ENCODE data around the gene USP6NL. TPM values are rescaled to one million over a fixed set of nuclear protein-coding genes. Genes with fewer than 3 reads are reported as not detected.

USP6NL gene
- total RNA-seq, 2 experiments from 2014 or later, result 2.3 to 2.5 TPM

DNA sequence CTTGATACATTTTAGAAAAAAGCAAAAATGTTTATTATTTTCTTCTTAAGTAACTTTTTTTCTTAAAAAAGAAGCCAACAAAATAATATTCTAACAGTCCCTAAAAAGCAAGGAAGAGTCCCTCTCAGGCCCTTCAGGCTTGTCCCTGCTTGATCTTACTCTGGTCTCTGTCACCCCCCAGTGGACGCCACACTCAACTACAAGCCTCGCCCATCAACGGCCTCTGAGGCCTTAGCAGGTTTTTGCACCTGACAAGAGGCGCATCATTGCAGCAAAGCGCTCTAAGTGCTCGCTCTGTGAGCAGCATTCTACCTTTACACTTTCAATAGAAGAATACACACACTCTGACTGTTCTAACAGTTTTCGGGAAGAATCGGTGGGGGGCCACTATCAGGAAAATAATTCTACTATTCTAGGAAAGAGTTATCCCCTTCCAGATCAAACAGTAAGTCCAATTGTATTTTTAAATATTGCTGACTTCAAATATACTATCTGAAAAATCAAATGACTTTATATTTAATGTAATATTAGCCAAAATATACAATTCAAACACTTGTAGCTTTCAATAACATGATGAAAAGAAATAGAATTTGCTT, 139.2 kb downstream of the USP6NL start:
- TF ChIP-seq CTCF (IDR thresholded peaks at IDR 0.05), result peak; percentile 98
- no peaks in the 10 kb centered on the region for H3K36me3 Mint-ChIP-seq (ENCODE audit: low read depth)
- no peak overlapping the region for H3K4me3 Mint-ChIP-seq
- ChIA-PET CTCF (interaction anchor here (0.7 to 1.4 kb wide), 6 partner anchors 11 to 89 kb away, joined by 3 to 5 read pairs (median 3); no protein-coding TSS in a partner anchor), POLR2A (no interaction called here)
- H3K27ac Mint-ChIP-seq, result no peak overlapping the region
- H3K9me3 Mint-ChIP-seq, result no peaks in the 10 kb centered on the region
- intact Hi-C loops (cut with micrococcal nuclease), result loop anchor here (5.0 kb wide), 1 partner anchor 360 kb away; no protein-coding TSS in a partner anchor
- ATAC-seq (peak; percentile 99), DNase-seq (peak; percentile 80)
- no peaks in the 10 kb centered on the region for H3K27me3 Mint-ChIP-seq
- no peaks in the 10 kb centered on the region for H3K4me1 Mint-ChIP-seq (ENCODE audit: low read depth)

- ATAC-seq, result no peak
- no peaks in the 10 kb centered on the region for H3K9me3 Mint-ChIP-seq
- no peak overlapping the region for H3K4me3 Mint-ChIP-seq
- no peaks in the 10 kb centered on the region for H3K27me3 Mint-ChIP-seq
- H3K36me3 Mint-ChIP-seq (ENCODE audit: low read depth), result no peaks in the 10 kb centered on the region
- H3K27ac Mint-ChIP-seq, result no peak overlapping the region
- CTCF ChIA-PET, result no interaction called here
- POLR2A ChIA-PET, result no interaction called here
- no peak for TF ChIP-seq CTCF (IDR thresholded peaks at IDR 0.05)
- intact Hi-C loops (cut with micrococcal nuclease), result loop anchor here (5.0 kb wide), 1 partner anchor 357 kb away; no protein-coding TSS in a partner anchor
- DNase-seq, result no peak
- H3K4me1 Mint-ChIP-seq (ENCODE audit: low read depth), result no peaks in the 10 kb centered on the region
Observed at GRCh38 chr10:11469575-11470391, 141.7 kb downstream of the USP6NL start.

DNA sequence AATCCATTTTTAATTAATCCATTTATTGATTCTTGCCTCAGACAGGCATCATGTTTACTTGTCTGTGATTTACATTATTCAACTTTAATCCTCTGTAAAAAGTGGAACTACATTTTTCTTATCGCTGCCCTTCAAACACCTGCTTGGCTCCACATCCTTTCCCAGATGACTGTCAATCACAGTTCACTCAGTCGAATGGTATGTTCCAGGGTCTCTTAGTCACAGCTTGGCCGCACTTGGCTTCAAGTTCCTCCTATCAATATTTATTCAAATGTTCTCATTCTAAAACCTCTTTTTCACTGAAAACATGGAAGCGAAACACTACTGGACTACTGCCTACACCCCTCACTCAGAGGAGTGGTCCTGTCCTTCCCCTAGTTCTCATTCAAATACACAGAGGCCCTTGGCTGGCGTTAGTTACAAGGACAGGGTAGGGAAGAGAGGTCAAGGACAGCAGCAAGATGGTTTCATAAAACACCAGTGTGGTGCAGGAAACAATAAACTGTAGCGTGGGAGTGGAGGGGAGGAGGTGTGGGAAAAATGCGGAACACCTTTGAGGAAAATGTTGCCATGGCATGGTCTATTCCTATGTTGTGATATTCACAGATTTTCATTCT, 143.2 kb downstream of the USP6NL start:
- intact Hi-C loops (cut with micrococcal nuclease), result no loop called here
- Mint-ChIP-seq H3K27ac (no peak overlapping the region), H3K4me1 (ENCODE audit: low read depth) (no peaks in the 10 kb centered on the region), H3K27me3 (no peaks in the 10 kb centered on the region), H3K36me3 (ENCODE audit: low read depth) (no peaks in the 10 kb centered on the region), H3K9me3 (no peaks in the 10 kb centered on the region), H3K4me3 (no peak overlapping the region)
- no peak for DNase-seq
- ATAC-seq, result no peak
- TF ChIP-seq CTCF (IDR thresholded peaks at IDR 0.05), result no peak
- ChIA-PET CTCF (no interaction called here), POLR2A (no interaction called here)

- H3K4me1 Mint-ChIP-seq (ENCODE audit: low read depth), result no peaks in the 10 kb centered on the region
- intact Hi-C loops (cut with micrococcal nuclease), result no loop called here
- CTCF ChIA-PET, result interaction anchor here (1.3 kb wide), 1 partner anchor 195 kb away, joined by 3 read pairs; no protein-coding TSS in a partner anchor
Observed at GRCh38 chr10:11465406-11465805, 146.0 kb downstream of the USP6NL start.

More at GRCh38 chr10:11465406-11465805, 146.0 kb downstream of the USP6NL start:
- ATAC-seq (no peak), DNase-seq (no peak)
- H3K9me3 Mint-ChIP-seq, result no peaks in the 10 kb centered on the region
- no peak for TF ChIP-seq CTCF (IDR thresholded peaks at IDR 0.05)
- POLR2A ChIA-PET, result no interaction called here
- H3K27ac Mint-ChIP-seq, result no peak overlapping the region
- H3K27me3 Mint-ChIP-seq, result no peaks in the 10 kb centered on the region
- no peak overlapping the region for H3K4me3 Mint-ChIP-seq
- no peaks in the 10 kb centered on the region for H3K36me3 Mint-ChIP-seq (ENCODE audit: low read depth)
